Astrocyte (in vitro differentiated cells and primary cell): Measurements from ENCODE around the gene TSPAN4. TPM values are rescaled to one million over a fixed set of nuclear protein-coding genes. Genes with fewer than 3 reads are reported as not detected.
A peak's percentile ranks its signal among the peaks of the same experiment; 100 is the strongest.

Source experiments
- DNase-seq: peaks from one replicate; pipeline ENCODE4 v3.0.0-alpha.2; 2010; ENCODE audit warnings: low read depth
- FAIRE-seq: peaks from 2 replicates; lab custom pipeline; 2011; peaks lifted over from hg19 to GRCh38; lab: Jason Lieb, UNC
- H2AFZ ChIP-seq: 2 replicates; pipeline ENCODE4 v1.6.0; 2012; ENCODE audit warnings: low read depth, low read length, inconsistent platforms
- H3K27ac ChIP-seq: 2 replicates; pipeline ENCODE4 v1.5.1; 2011; ENCODE audit warnings: low read depth, low read length, inconsistent platforms
- H3K27me3 ChIP-seq: 2 replicates; pipeline ENCODE4 v1.6.0; 2011; ENCODE audit warnings: low read length, inconsistent platforms; ENCODE audit not compliant: insufficient read depth
- H3K36me3 ChIP-seq: 2 replicates; pipeline ENCODE4 v1.5.1; 2011; ENCODE audit warnings: low read length, inconsistent platforms; ENCODE audit not compliant: insufficient read depth
- H3K4me1 ChIP-seq: 2 replicates; pipeline ENCODE4 v1.5.1; 2011; ENCODE audit warnings: low read length, inconsistent platforms; ENCODE audit not compliant: insufficient read depth
- H3K4me2 ChIP-seq: 2 replicates; pipeline ENCODE4 v1.6.0; 2012; ENCODE audit warnings: low read length, inconsistent platforms
- H3K4me3 ChIP-seq: 2 replicates; pipeline ENCODE4 v1.5.1; 2011; ENCODE audit warnings: low read depth, mild to moderate bottlenecking, low read length, inconsistent platforms; ENCODE audit not compliant: insufficient read depth
- H3K79me2 ChIP-seq: 2 replicates; pipeline ENCODE4 v1.6.0; 2012; ENCODE audit warnings: mild to moderate bottlenecking, low read length, inconsistent platforms; ENCODE audit not compliant: insufficient read depth
- H3K9ac ChIP-seq: 2 replicates; pipeline ENCODE4 v1.6.0; 2012; ENCODE audit warnings: mild to moderate bottlenecking, low read length, inconsistent platforms
- H3K9me3 ChIP-seq: 2 replicates; pipeline ENCODE4 v1.5.1; 2012; ENCODE audit warnings: low read depth, mild to moderate bottlenecking, low read length, inconsistent platforms; ENCODE audit not compliant: insufficient read depth
- H4K20me1 ChIP-seq: 2 replicates; pipeline ENCODE4 v1.6.0; 2012; ENCODE audit warnings: low read length, inconsistent platforms; ENCODE audit not compliant: insufficient read depth
- H3K27ac Mint-ChIP-seq: one replicate; pipeline ENCODE4 v1.8.0; 2021; ENCODE audit warnings: mild to moderate bottlenecking, mixed read lengths; ENCODE audit not compliant: unreplicated experiment
- H3K27me3 Mint-ChIP-seq: one replicate; pipeline ENCODE4 v1.8.0; 2021; ENCODE audit warnings: low read depth, mixed read lengths; ENCODE audit not compliant: unreplicated experiment
- H3K36me3 Mint-ChIP-seq: one replicate; pipeline ENCODE4 v1.8.0; 2021; ENCODE audit warnings: low read depth, mixed read lengths; ENCODE audit not compliant: unreplicated experiment
- H3K4me1 Mint-ChIP-seq: one replicate; pipeline ENCODE4 v1.8.0; 2021; ENCODE audit warnings: low read depth, mixed read lengths; ENCODE audit not compliant: unreplicated experiment
- H3K4me3 Mint-ChIP-seq: one replicate; pipeline ENCODE4 v1.8.0; 2021; ENCODE audit warnings: mild to moderate bottlenecking, moderate library complexity, mixed read lengths; ENCODE audit not compliant: unreplicated experiment
- H3K9me3 Mint-ChIP-seq: one replicate; pipeline ENCODE4 v1.8.0; 2021; ENCODE audit warnings: mild to moderate bottlenecking, mixed read lengths; ENCODE audit not compliant: unreplicated experiment
- EZH2 ChIP-seq: IDR thresholded peaks from 2 replicates; pipeline ENCODE4 v1.6.1; 2012; ENCODE audit warnings: mild to moderate bottlenecking, low read length, inconsistent platforms; ENCODE audit not compliant: insufficient read depth
- total RNA-seq: library from RNA; stranded (reverse); gene quantifications from 2 replicates; pipeline ENCODE4 v1.2.1, GENCODE V29; 2021
- TF ChIP-seq, protein P1 (sequence below): IDR thresholded peaks from 2 replicates; pipeline ENCODE4 v1.5.1; 2011; ENCODE audit warnings: low read depth, mild to moderate bottlenecking, inconsistent platforms, low read length, moderate library complexity; ENCODE audit not compliant: insufficient read depth

The TSPAN4 gene
- total RNA-seq, 1 donor from 2014 or later: 69.5 TPM

GRCh38 chr11:834371-835316 lies 8.0 kb upstream of the TSPAN4 start:
- Mint-ChIP-seq H3K36me3 (no peaks in the 10 kb centered on the region), H3K27ac (peak overlapping the region; percentile 98), H3K27me3 (peaks cover 1% of the 10 kb centered on the region), H3K4me1 (peaks cover 12% of the 10 kb centered on the region), H3K9me3 (no peaks in the 10 kb centered on the region), H3K4me3 (peak overlapping the region; percentile 91)
- DNase-seq (peak; percentile 67), FAIRE-seq (peak; percentile 63)
- Histone ChIP-seq H3K4me1 (peaks cover 57% of the 10 kb centered on the region), H3K27ac (peak overlapping the region; percentile 79), H3K9me3 (no peaks in the 10 kb centered on the region), H3K79me2 (peaks cover 67% of the 10 kb centered on the region), H2AFZ (no peak overlapping the region), H3K27me3 (no peaks in the 10 kb centered on the region), H3K4me2 (peak overlapping the region; percentile 98), H3K9ac (peak overlapping the region; percentile 92), H3K36me3 (peaks cover 13% of the 10 kb centered on the region), H3K4me3 (peak overlapping the region; percentile 65), H4K20me1 (peaks cover 75% of the 10 kb centered on the region)
- TF ChIP-seq EZH2: no peak
- TF ChIP-seq, protein P1, sequence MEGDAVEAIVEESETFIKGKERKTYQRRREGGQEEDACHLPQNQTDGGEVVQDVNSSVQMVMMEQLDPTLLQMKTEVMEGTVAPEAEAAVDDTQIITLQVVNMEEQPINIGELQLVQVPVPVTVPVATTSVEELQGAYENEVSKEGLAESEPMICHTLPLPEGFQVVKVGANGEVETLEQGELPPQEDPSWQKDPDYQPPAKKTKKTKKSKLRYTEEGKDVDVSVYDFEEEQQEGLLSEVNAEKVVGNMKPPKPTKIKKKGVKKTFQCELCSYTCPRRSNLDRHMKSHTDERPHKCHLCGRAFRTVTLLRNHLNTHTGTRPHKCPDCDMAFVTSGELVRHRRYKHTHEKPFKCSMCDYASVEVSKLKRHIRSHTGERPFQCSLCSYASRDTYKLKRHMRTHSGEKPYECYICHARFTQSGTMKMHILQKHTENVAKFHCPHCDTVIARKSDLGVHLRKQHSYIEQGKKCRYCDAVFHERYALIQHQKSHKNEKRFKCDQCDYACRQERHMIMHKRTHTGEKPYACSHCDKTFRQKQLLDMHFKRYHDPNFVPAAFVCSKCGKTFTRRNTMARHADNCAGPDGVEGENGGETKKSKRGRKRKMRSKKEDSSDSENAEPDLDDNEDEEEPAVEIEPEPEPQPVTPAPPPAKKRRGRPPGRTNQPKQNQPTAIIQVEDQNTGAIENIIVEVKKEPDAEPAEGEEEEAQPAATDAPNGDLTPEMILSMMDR: no peak

GRCh38 chr11:836274-836673 lies 6.4 kb upstream of the TSPAN4 start:
- peaks cover 6% of the 10 kb centered on the region for H3K36me3 Mint-ChIP-seq
- Histone ChIP-seq H3K4me2 (no peak overlapping the region), H3K27me3 (no peaks in the 10 kb centered on the region), H4K20me1 (peaks cover 83% of the 10 kb centered on the region), H3K36me3 (peaks cover 19% of the 10 kb centered on the region), H2AFZ (no peak overlapping the region), H3K9me3 (no peaks in the 10 kb centered on the region), H3K9ac (no peak overlapping the region), H3K4me1 (peaks cover 56% of the 10 kb centered on the region), H3K4me3 (no peak overlapping the region), H3K27ac (no peak overlapping the region), H3K79me2 (peaks cover 83% of the 10 kb centered on the region)
- H3K27me3 Mint-ChIP-seq: peaks cover 1% of the 10 kb centered on the region
- FAIRE-seq (no peak), DNase-seq (no peak)
- TF ChIP-seq EZH2: no peak
- TF ChIP-seq, protein P1: no peak
- H3K27ac Mint-ChIP-seq: no peak overlapping the region
- H3K9me3 Mint-ChIP-seq: no peaks in the 10 kb centered on the region
- peaks cover 22% of the 10 kb centered on the region for H3K4me1 Mint-ChIP-seq
- H3K4me3 Mint-ChIP-seq: no peak overlapping the region
